HG02885 (cell line): ENCODE measurements around the gene CDK18.

Source experiments
- ATAC-seq: cut with Tn5 transposase; IDR thresholded peaks from one replicate; pipeline ENCODE4 v1.9.1; 2021; ENCODE audit warnings: mild to moderate bottlenecking; ENCODE audit not compliant: unreplicated experiment, poor library complexity

Gene CDK18

DNA sequence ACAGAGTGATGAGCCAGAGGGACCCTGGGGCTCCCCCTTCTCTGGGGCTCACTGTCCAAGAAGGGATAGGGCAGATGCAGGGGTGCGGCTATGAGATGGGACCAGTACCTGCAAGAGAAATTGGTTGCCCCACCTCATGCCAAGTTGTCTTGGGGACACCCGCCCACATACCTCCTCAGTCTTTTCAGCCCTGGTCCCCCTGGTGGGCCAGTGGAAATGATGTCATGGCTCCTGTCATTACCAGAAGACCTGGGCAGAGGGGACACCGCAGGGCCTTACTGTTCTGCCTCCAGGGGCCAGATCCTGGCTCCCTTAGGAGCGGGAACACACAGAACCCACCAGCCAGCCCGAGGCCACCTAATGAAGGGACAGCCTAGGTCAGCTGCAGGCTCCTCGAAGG lies 63.2 kb downstream of the CDK18 start:
- ATAC-seq, result no peak

GRCh38 chr1:205568135-205568468 lies 63.6 kb downstream of the CDK18 start:
- ATAC-seq, result no peak

DNA sequence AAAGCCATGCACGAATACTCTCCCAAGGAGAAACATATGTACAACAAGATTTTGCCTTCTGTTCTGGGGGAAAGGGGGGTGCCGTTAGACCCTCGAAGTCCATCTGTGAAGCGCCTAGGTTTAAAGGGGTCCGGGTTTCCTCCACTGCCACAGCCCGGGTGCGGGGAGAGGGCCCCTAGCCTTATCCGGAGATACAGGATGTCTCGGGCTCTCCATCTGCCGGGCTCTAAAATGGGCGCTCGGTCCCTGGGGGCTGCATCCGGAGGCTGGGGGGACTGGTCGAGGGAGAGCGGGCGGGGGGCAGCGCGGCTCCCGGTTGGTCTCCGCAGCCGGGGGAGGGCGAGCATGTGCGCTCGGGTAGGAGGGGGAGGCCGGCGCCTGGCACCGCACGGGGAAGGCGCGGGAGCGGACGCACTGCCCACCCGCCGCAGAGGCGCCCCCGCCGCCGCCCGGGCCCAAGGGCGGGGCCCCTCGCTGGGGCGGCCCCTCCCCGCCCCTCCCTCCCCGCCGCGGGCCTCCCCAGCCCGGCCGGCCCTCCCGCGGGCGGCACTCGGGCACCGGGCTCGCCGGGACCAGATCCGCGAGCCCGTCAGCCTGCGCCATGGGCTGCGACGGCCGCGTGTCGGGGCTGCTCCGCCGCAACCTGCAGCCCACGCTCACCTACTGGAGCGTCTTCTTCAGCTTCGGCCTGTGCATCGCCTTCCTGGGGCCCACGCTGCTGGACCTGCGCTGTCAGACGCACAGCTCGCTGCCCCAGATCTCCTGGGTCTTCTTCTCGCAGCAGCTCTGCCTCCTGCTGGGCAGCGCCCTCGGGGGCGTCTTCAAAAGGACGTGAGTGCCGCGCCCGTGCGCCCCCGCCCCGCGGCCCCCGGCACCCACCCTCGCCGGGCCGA lies 64.2 kb downstream of the CDK18 start:
- ATAC-seq, result no peak

GRCh38 chr1:205569411-205570172 lies 65.1 kb downstream of the CDK18 start:
- ATAC-seq, result no peak

DNA sequence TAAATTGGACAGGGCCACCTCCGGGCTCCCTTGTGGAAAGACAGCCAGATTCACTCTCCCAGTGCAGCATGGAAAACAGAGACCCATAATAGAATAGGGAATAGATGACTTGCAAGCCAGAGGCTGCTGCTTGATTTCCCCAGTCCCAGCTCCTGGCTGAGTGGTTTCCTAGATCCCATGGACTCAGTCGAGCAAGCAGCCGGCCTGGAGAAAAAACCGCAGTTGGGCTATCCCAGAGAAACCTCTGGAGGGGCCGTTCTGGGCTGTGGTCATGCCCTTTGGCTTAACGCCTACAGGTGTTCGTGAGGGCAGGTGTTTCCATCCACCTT lies 65.7 kb downstream of the CDK18 start:
- ATAC-seq, result no peak

DNA sequence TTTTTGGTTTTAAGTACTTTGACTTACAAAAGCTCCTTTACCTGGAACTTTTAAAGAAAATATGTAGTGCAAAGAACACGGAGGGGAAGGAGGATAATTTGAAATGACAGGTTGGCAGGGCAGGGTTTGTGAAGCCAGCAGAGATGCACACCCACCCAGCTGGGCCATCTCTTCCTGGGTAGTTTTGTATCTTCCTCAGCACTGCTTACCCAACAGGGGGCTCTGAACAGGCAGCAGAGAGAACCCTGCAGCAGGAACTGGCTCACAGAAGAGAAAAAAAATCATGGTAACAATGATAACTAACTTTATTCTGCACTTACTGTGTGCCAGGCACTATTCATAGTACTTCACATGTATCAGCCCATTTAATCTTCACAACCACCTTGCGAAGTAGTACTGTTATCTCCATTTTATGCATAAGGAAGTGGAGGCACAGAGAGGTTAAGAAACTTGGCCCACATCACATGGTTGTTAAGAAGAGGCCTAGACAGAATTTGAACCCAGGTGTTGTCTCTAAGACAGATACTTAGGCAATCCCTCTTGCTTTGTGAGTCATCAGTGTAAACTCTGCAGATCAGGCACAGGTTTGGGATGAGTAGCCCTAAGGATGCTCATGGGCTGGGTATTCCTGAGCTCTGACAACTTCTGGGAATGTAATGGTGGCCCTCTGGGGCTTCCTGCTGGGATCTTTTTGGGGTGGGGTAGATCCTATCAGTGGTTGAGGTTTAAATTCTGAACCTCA lies 66.5 kb downstream of the CDK18 start:
- no peak for ATAC-seq

- no peak for ATAC-seq
These were observed 67.3 kb downstream of the CDK18 start for GRCh38 chr1:205571747-205572146.

DNA sequence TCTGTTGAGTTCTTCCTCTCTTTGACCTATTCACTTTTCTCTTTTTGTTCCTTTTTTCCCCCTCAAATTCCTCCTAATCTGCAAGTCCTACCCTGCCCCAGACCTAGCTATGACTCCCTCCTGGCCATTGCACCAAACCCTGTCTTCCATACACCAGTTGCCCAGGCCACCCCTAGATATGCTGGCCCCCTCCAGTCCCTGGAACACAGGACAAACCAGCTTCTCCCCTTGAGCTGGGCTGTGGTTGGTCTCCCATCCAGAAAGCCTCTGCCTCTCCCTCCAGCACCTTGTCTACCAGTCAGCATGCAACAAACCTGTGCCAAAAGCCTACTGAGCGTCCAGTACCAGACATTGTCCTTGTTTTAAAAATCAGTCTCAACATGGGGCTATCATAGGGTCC lies 68.0 kb downstream of the CDK18 start:
- no peak for ATAC-seq

DNA sequence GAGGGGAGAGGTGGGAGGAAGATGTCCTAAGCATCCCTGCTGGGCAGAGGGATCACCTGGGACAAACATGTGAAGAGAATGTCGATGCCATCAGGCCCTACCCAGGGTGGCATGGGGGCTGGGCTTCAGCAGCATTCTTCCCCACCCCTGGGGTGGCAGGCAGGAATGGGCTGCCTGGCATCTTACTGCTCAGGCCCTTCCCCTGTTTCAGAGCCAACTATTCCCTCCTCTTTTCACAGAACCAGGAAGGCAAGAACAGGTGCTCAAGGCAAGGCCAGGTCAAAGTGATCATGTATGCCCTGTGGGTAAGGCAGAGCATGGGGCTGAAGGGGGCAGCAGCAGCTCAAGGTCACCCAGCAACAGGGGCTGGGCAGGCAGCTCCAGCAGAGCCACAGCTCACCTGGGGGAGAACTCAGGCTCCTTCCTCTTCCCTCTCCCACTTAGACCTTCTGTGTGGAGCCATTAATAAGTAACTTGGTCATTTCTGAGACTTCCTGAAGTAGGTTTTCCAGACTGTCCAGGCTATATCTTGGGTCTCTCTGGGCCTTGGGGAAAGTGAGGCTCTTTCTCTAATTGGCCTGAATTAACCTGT lies 70.9 kb downstream of the CDK18 start:
- ATAC-seq, result no peak

DNA sequence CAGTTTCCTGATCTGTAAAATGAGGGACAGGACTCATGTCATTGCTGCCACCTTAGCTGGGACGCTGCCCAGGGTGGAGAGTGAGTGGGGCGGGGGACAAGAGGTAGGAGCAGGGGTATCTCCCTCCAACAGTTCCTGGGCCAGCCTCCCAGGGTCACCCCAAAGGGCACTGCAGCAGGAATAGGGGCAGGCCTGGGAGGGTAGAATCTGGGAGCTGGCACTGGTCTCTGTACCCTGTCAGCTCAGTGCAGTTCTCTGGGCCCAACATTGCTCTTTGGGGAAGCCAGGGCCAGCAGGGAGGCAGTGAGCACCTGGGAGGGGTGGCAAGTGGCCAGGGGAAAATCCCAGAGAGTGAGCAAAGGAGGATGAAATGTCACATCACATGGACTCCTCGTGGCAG lies 71.5 kb downstream of the CDK18 start:
- ATAC-seq, result no peak

DNA sequence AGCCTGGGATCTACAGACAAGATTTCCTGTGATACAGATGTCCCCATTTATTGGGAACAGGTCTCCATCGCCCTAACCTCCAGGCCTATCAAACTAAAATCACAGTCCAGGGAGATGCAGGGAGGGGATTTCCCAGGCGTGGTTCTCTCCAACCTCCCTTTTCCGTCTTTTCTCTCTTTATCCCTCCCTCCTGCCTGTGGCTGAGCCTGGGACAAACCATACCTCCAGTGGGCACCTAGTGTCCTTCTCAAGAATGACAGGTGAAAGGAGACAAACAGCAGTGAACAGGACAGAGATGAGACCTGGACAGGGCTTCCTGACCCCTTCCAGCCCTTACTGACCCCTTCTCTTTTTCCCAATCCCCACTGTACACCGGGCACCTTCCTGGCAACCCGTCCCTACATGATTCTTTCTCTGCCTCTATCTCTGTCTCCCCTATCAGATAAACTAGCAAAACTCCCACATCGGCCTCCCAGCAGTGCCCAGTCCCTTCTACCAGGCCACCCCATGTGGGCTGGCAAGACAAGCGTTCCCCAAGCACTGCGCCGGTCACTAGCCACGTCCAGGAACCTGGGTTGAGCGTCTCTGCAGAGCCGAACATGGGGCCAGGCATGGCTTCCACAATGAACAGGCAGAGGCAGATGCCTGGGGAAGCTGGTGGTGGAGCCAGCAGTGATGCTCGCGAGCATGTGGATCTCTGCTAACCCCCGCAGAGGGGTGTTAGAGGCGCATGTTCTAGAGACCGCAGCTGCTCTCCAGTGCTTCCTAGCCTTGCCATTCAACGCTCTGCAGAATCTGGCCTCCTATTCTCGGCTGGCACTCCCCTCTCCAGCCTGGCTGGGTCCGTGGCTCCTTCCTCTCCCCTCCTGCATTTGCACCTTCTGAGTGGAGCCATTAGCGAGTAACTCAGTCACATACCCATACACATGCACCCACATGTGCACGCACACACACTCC lies 72.6 kb downstream of the CDK18 start:
- ATAC-seq, result no peak

DNA sequence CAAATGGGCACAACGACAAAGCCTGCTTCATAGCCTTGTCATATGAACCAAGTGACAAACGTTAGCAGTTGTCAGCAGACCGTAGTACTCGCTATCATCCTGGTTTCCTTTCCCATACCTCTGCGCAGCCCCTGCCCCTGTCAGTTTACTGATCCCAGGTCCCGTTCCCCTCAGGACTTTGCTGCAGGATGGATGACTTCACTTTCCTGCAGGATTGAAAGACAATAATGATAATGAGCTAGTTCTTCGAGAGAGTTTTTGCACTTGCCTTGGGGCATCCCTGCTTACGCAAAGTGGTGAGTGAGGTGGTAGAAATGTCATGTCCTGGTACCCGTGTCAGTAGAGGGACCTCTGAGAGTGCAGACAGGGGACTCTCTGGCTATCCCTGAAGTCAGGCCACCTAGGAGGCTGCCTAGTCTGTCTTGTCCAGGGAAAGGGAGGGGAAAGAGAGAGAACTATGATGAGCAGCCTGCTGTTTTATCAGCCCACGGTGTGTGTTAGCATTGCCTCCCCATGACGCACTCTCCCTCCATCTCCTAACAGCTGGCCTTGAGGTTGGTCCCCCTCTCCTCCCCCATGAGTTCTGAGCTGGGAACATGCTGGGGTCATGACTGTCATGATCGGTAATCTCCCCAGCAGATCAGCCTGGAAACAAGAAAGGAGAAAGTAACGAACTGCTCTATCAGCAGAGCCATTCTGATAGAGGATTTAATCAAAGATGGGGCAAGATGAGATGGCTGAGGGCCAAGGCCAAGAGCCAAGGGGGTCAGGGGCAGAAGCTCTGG lies 73.6 kb downstream of the CDK18 start:
- ATAC-seq, result no peak

DNA sequence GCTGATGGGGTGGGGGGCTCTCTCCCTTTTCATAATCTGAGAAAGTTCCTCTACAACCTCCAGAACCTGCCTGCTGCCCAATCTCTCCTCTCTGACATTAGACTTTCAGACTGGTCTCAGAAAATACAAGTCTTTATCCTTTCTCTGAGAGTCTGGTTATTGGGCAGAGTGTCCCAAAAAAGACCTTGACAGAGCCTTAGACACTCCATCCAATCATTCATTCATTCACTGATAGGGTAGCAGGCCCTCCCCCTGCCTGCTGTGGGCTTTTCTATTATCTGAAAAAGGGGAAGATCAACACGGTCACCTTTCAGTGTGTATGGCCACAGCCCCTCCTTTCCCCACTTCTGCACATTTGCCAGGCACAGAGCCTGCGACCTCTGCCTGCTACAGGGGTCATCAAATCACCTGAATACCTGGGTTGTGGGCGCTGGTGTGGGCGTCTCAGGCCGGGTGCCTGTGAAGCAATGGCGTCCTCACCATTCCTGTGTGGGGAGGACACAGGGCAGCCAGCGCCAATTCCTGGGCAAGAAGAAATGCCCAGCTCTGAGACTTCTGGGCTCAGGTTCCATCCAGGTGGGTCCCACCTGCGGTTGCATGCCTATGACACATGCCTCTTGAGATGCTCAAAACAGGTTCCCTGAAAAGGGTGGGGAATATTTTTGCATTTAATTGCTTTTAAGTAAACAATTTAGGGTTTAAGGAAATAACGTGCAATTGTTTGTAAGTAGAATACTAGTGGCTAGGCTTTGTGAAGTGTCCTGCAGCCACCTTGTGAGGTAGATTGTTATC lies 74.5 kb downstream of the CDK18 start:
- no peak for ATAC-seq

GRCh38 chr1:205579711-205580110 lies 75.2 kb downstream of the CDK18 start:
- no peak for ATAC-seq

GRCh38 chr1:205580140-205580922 lies 75.9 kb downstream of the CDK18 start:
- ATAC-seq, result no peak

GRCh38 chr1:205580923-205581180 lies 76.4 kb downstream of the CDK18 start:
- ATAC-seq, result no peak

GRCh38 chr1:205581321-205581980 lies 77.0 kb downstream of the CDK18 start:
- ATAC-seq, result no peak
